ENCODE data around the gene ZSCAN5A.

DNA sequence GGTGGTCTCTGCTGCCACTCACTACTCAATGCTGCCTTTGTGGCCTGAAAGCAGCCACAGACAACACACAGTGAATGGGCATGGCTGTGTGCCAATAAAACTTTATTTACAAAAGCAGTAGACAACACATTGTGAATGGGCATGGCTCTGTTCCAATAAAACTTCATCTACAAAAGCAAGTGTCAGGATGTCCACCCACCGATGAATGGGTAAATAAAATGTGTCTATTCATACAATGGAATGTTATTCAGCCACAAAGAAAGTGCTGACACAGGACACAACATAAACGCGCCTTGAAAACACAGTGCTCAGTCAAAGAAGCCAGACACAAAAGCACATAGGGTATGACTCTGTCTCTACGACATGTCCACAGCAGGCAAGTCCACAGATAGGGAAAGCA lies 20.1 kb downstream of the ZSCAN5A start:
- TF ChIP-seq, protein P1, sequence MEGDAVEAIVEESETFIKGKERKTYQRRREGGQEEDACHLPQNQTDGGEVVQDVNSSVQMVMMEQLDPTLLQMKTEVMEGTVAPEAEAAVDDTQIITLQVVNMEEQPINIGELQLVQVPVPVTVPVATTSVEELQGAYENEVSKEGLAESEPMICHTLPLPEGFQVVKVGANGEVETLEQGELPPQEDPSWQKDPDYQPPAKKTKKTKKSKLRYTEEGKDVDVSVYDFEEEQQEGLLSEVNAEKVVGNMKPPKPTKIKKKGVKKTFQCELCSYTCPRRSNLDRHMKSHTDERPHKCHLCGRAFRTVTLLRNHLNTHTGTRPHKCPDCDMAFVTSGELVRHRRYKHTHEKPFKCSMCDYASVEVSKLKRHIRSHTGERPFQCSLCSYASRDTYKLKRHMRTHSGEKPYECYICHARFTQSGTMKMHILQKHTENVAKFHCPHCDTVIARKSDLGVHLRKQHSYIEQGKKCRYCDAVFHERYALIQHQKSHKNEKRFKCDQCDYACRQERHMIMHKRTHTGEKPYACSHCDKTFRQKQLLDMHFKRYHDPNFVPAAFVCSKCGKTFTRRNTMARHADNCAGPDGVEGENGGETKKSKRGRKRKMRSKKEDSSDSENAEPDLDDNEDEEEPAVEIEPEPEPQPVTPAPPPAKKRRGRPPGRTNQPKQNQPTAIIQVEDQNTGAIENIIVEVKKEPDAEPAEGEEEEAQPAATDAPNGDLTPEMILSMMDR (conservative IDR thresholded peaks at IDR 0.05 in 1 of 2, IDR thresholded peaks at IDR 0.05 in 1 of 2; ENCODE audit: low read depth in 1 of 2, low read length in 2 of 2), result no peak
- no peak for TF ChIP-seq EZH2 (IDR thresholded peaks at IDR 0.05; ENCODE audit: low read length, missing control alignments)
